Ureter (tissue), 1 donor: ENCODE data around the gene PARVG. TPM values are rescaled to one million over a fixed set of nuclear protein-coding genes. Genes with fewer than 3 reads are reported as not detected.
"Not testable (repeated sequence)": the region's sequence is repeated elsewhere in the genome, so short reads cannot be mapped to it uniquely, and the experiment has no call there.

Experiments used
- DNase-seq: peaks from one replicate; pipeline ENCODE4 v3.0.0-alpha.2; 2020; ENCODE audit warnings: low spot score
- total RNA-seq: library from RNA; stranded (reverse); gene quantifications from one replicate; pipeline ENCODE4 v1.2.4, GENCODE V29; 2023
- donor health status: DM: yes; HTN: yes; CAD: no.

PARVG gene
- total RNA-seq, 1 donor from 2014 or later = 13.5 TPM

DNA sequence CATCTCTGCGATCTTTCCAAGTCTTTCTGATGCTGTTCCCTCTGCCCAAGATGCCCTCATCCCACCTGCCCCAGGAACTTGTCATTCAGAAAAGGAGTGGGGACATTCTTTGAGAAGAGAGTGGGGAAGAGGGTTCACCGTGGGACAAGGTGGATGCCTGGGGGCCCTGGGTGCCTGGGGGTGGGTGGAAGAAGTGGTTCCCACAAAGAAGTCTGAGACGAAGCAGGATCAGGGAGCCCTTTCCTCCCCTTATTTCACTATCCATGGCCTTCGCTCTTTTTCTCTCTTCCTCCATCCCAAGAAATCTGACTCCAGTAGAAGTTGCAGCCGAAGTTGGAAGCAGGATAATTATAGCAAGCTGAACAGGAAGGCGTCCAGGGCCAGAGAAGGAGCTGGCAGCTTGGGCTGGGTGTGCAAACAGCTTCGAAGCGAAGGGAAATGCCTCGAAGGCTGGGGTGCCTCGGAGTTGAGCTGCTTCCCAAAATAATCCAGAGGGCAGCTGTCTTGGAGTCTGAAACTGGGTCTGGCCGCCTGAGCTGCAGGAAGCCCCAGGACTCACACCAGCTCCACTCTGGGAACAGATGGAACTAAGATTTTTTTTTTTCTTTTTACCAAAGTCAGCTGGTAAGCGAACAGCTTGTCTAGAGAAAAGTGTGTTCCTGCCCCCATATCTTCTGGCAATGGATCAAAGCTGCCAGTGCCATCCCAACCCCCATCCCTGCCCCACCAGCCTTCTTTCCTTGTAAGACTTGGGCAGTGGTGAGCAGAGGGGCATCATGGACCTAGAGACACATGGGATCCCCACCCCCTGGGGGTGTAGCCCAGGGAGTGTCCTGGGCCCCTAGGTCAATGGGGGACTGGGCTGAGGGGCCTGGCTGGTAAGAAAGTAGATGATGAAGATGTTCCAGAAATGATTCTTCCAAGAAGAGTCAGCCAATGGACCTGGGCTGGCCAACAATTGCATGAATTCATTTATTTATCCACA lies 31.5 kb downstream of the PARVG start:
- DNase-seq = no peak

DNA sequence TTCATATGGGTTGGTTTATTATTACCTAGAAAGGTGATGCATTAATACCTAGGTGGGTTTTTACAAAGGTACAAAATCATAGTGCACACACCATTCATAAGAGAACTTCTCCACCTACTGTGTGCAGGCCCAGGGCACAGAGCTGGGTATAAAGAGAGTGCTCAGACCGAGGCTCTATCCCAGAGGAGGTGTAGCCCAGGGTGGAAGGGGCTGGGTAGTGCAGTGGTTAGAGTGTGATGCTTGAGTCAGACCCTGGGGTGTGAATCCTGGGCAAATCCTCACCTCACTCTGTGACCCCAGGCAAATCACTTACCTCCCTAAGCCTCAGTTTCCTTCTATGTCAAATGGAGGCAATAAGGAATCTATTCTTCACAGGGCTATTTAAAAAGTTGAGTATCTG lies 32.2 kb downstream of the PARVG start:
- DNase-seq = no peak

DNA sequence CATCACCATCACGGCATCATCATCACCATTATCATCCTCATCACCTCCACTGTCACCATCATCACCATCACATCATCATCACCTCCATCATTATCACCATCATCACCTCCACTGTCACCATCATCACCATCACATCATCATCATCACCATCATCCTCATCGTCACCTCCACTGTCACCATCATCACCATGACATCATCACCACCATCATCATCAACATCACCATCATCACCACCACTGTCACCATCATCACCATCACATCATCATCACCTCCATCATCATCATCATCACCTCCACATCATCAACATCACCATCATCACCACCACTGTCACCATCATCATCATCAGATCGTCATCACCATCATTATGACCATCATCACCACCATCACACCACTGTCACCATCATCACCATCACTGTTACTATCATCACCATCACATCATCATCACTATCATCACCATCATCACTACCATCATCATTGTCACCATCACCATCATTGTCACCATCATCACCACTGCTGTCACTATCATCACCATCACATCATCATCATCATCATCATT lies 32.8 kb downstream of the PARVG start:
- no peak for DNase-seq

DNA sequence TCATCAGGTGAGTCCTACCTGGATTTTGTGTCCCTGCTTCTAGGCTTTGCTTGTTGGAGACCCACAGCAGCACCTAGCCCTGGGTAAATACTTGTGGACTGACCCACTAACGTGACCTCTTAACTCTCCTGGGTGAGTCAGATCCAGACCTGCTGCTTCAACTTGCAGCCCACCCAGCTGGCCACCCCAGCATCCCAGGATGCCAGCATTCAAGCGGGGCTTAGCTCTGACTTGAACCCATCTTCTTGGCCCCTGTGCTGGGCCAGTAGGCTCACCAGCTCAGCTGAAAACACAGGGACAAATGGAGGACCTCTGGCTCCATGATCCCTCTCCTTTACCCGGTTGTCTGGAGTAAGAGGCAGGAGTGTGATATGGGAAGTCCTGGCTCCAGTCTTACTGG lies 33.5 kb downstream of the PARVG start:
- DNase-seq = no peak

DNA sequence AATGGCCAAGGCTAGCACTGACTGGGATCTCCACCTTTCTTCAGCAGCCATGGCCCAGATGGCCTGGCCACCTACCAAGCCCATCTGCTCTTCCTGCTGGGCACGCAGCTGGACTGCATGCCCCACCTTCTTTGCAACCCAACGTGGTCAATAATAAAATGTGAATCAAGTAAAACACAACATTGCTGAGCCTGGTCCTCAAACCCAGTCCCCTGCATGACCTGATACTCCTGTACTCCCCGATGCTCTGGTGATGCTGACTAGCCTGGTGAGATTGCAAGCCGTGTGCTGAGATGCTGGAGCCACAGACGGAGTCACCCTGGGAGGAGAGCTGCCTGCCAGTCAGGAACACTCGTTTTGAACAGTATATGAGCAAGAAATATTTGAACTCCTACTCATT lies 34.0 kb downstream of the PARVG start:
- DNase-seq = no peak

DNA sequence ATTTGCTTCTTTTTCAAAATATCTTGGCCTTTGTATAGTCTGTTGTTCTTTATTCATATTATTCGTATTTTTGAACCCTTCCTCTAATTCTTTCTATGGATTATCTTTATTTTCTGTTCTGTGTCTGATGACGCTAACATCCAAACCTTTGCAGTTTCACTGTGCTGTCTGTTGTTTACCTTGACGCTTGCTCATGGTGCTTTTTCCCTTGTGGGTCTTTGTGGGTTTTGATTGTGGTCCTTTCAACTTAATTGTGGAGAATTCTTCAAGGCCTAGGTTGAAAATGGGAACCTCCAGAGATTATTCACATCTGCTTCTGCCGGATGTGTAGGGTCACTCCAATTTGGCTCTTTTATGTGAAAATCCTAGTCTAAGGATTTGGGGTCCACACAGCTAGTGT lies 34.6 kb downstream of the PARVG start:
- DNase-seq = no peak

DNA sequence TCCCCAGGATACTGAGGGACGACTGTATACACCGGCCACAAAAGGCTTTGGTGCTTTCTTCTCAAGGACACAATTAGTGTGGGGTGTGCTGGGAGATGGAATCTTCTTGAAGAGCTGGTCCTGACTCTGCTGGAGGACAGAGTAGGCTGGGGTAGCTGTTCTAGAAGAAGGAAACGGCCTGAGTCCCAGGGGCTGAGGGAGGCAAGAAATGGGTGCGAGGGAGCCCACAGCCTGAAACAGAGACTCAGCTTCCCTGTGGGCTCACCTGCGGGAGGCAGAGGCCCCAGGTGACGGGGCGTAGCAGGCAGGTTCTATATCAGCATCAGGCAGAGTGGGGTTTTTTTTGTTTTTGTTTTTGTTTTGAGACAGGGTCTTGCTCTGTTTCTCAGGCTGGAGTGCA lies 36.6 kb downstream of the PARVG start:
- no peak for DNase-seq

DNA sequence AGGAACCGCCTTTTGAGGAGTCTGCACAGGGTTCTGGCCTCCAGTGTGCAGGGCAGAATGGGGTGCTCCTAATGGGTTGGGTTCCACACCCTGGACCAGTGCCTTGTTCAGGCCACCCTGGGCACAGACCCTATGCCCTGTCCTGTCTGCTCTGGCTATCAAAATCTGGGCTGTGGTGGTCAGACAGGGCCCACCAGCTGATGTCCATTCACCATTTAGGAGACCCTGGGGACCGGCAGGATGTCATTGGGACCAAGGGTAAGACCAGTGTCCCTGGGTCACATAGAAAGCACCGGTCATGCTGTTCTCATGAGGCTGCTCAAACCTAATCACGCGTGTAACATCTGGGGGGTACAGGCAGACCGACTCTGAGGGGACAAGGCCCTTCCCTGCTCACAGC lies 37.3 kb downstream of the PARVG start:
- no peak for DNase-seq

DNA sequence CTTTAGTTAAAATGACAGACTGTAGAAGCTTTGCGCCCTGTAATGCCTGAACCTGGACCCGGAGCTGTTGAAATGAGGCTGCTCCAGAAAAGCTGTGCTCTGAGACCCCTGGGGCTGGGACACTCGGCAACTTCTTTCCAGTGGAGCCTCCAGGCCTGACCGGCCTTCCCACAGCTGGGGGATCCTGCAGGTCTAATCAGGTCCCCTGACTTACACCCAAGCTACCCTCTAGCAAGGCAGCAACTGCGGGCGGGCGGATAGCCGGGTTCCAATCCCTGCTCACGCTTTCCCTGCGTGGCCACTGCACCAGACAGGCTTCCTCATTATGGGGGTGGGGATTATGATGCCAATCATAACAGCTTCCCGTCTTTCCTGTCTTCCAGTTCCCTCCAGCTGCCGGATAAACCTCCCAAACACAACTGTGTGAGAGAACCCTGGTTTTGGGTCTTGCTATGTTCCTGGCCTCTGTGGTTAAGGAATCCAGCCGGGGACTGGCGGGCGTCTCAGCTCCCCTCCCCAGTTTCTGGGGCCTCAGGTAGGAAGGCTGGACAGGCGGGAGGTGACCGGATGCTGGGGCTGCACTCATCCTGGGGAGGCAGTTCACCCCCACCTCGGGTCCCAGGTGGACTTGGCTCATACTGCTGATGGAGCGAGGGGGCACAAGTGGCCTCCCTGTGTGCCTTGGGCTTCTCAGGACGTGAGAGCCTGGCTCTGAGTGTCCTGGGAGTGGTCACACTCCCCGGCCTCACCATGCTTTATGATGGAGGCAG lies 38.6 kb downstream of the PARVG start:
- DNase-seq = no peak

DNA sequence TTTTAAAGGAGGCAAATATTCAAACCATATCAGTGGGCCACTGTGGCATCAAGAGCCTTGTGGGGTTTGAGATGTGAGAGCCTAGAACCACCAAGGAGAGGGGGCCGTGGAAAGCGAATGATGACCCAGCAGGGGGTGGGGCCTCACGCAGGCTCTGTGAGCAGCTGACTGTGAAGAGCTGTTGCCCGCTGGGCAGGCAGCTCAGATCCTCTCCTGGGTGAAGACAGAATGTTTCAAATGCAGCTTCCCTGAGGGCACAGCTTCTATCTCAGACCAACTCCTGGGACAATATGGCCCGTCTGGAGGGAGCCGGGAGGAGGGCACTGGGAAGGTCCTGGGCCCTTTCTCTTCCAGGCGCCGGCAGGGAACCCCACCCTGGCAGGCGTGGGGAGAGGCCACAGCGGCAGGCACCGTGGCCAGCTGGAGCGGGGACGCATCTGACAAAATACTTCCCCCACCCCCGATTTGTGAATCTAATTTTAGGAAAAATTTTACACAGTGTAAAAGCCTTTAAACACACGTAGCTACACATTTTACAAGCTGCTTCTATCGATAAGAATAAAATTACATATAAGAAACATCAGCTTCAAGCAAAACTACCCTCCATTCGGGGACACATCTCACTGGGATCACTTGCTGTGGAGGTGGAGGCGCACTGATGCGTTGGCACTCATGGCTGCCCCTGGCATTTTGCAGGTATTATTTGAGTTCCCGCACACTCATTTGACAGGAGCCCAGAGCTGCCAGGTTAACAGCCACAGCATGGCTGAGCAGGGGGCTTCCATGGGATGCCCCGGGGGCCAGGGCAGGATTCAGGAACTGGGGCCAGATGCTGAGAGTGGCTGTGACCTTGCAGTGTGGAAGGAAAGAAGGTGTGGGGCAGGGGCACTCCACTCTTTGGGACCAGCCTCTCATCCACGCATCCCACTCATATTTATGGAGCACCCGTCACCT lies 40.3 kb downstream of the PARVG start:
- DNase-seq = no peak

DNA sequence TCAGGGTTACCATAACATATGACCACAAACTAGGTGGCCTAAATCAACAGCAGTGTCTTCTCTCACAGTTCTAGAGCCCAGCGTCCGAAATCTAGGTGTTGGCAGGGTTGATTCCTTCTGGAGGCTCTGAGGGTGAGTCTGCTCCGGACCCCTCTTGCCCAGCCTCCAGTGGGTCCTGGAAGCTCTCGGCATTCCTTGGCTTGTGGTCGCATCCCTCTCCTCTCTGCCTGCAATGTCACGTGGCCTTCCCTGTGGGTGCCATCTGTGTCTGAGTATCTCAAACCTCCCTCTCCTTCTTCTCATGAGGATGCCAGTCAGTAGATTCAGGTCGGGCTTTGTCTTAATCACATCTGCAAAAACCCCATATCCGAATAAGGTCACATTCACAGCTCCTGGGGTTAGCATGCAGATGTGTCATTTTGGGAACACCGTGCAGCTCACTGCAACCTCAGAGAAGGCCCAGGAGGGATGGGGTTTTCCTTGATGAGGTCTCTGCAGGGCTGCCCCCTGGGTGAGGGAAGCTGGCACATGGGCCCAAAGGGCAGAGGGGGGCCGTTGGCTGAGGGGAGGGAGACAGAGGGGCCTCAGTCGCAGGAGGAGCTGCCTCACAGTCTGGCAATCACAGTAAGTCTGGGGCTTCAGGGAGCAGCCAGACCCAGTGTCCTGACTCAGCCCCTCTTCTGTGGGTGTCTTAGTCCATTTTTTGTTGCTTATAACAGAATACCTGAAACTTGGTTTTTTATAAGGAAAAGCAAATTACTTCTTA lies 41.2 kb downstream of the PARVG start:
- DNase-seq = no peak

DNA sequence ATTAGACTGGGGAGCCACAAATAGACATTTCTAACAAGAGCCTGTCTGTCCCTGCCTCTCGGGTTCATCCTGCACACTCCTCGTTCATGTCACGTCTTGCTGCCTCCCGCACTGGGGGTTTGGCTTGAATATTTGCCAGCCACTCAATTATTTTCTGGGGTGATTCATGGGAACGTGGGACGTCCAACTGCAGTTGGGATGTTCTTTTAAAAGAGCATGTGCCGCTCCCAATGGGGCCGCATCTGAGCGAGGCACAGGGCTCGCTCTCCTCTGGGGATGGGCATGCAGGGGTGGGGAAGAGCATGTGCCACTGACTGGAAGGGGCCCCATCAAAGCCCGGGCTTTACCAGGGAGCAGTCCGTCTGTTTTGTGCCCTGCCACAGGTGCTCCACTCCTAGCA lies 43.4 kb downstream of the PARVG start:
- no peak for DNase-seq

DNA sequence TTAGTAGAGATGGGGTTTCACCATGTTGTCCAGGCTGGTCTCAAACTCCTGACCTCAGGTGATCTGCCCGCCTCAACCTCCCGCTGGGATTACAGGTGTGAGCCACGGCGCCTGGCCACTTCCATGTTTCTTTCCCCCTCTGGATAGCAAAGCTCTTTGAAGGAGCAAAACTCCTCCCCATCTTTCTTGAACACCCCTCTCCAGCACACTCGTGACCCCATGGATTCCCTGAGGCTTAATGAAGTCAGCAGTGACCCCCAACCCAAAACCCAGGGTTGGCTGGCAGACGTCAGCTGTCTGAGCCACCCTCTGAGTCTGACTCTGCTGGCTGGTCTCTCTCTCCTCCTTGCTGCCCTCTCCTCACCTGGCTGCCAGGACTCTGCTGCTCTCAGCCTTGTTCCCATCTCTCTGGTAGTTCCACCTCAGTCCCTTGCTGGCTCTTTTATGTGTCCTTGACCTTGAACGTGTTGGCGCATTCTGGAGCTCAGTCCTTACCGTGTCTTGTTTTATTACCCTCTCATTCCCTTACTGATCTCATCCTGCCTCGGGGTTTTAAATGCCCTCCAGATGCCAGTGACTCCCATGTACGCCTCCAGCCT lies 44.5 kb downstream of the PARVG start:
- no peak for DNase-seq

DNA sequence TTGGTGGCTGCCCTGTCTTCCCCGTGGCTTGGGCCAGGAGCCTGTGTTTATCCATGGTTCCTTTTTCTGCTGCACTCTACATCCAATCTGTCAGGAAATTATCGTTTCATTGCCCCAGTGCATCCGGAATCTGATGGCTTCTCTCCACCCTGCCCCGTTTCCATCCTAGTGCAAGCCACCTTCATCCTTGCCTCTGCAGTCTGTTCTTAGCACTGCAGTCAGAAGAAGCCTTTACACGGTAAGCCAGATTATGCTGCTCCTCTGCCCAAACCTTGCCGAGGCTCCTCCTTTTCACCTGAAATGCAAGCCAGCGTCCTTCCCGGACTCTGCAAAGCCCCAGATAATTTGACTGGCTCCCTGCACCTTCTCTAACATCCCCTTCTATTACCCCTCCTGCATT lies 45.1 kb downstream of the PARVG start:
- no peak for DNase-seq

DNA sequence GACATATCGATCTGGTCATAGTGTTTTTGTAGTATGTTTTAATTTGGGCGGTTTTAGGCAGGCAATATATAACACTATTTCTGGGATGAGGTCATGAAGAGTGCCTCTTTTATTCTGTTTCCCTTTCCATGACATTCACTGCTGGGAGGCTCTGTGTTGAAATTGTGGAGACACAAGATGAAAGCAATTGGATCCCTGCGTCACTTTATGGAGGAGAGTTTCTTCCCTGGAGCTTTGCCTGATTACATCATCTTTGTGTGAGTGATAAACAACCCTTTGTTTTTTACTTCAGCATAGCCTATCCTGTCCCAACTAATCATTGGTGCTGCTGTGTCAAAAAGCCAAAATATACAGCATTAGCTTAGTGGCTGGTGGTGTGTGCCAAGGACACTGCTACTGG lies 48.6 kb downstream of the PARVG start:
- no peak for DNase-seq

DNA sequence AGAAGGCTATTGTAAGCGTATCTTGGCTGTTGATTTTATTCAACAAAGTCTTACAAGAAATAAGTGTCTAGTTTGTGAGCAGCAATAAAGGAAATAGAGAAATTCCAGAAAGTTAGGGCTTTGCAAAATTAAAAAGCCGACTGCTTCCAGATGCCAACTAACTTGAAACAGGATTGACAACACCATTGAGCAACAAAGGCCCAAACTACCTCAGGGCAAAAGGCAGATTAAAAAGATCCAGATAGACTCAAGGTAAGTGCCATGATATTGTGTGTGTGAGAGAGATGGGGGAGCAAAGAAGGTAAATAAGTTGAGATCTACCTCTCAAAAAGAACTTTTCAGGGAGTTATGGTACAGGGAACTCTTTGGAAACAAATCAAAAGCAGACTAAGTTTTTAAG lies 49.1 kb downstream of the PARVG start:
- no peak for DNase-seq

DNA sequence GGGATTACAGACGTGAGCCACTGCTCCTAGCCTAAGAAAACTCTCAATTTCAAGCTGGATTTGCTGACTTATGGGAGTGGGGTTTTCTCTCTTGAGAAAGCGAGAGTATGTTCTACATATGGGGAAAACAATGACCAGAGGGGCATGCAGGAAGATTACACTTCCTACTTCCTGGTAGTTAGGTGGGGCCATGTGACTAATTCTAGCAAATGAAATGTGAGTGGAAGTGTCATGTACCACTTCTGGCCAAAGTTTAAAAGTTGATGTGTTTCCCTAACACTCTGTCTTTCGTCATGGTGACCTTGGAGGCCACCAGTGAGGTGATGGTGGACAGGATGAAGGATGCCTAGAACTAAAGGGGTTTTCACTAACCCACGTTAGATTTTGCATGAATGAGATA lies 50.5 kb downstream of the PARVG start:
- DNase-seq = no peak

DNA sequence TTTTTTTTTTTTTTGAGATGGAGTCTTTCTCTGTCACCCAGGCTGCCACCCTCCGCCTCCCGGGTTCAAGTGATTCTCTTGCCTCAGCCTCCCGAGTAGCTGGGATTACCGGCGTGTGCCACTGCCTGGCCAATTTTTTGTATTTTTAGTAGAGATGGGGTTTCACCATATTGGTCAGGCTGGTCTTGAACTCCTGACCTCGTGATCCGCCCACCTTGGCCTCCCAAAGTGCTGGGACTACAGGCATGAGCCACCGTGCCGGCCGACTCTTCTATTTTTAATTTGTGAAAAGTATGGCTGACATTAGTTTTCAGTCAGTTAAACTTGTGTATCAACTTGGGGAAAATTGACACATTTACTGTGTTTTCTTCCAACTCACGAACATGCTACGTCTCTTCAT lies 53.6 kb downstream of the PARVG start:
- DNase-seq = not testable (repeated sequence)

DNA sequence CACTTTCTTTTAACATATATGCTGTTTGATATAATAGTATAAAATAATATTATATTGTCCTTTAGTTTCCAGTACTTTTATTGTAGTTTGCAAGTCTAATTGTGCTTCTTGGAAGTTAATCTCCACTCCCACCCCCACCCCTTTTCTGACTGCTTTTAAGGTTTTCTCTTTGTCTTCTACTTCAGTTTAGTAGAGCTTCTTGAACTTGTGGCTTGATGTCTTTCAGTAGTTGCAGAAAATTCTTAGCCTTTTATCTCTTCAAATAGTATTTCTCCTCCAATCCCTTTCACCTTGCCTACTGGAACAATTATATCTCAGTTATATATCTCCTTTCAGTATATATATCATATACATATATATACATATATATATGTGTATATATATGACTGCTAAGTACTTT lies 56.6 kb downstream of the PARVG start:
- no peak for DNase-seq

DNA sequence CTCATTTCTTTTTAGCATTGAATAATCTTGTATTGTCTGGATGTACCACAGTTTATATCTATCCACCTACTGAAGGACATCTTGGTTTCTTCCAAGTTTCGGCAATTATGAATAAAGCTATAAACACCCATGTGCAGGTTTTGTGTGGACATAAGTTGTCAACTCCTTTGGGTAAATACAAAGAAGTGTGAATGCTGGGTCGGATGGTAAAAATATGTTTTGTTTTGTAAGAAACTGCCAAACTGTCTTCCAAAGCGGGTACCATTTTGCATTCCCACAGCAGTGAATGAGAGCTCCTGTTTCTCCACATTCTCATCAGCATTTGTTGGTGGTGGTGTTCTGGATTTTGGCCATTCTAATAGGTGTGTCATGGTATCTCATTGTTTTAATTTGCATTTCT lies 60.4 kb downstream of the PARVG start:
- DNase-seq = not testable (repeated sequence)
